Uterus (tissue), 4 donors: ENCODE data around the gene MED19. TPM values are rescaled to one million over a fixed set of nuclear protein-coding genes. Genes with fewer than 3 reads are reported as not detected.

Experiments
- DNase-seq, 2 donors: peaks; one replicate each; pipeline ENCODE4 v3.0.0-alpha.2; 2019 to 2020
- H3K27ac ChIP-seq, 2 donors: fragments of 200-600 bp; sonication (generic); 1 replicate in 1 of 2; 2 replicates in 1 of 2; pipeline ENCODE4 v1.5.1; 2016 to 2018
- H3K27me3 ChIP-seq, 2 donors: fragments of 200-600 bp; sonication (generic); one replicate each; pipeline ENCODE4 v1.5.1; 2018 to 2019; ENCODE audit warnings: control low read depth in 1 of 2
- H3K36me3 ChIP-seq, 2 donors: fragments of 200-600 bp; sonication (generic); one replicate each; pipeline ENCODE4 v1.5.1; 2019; ENCODE audit warnings: control low read depth in 1 of 2
- H3K4me1 ChIP-seq, 2 donors: fragments of 200-600 bp; sonication (generic); one replicate each; pipeline ENCODE4 v1.5.1; 2018 to 2019; ENCODE audit warnings: control low read depth in 1 of 2
- H3K4me3 ChIP-seq, 2 donors: fragments of 200-600 bp; sonication (generic); 1 replicate in 1 of 2; 2 replicates in 1 of 2; pipeline ENCODE4 v1.5.1; 2018 to 2019; ENCODE audit warnings: mild to moderate bottlenecking in 1 of 2
- H3K9me3 ChIP-seq, 2 donors: fragments of 200-600 bp; sonication (generic); one replicate each; pipeline ENCODE4 v1.5.1; 2019; ENCODE audit warnings: control low read depth in 1 of 2
- POLR2A ChIP-seq, 2 donors: fragments of 450-650 bp; IDR thresholded peaks; one replicate each; pipeline ENCODE4 v1.6.1; 2016; ENCODE audit warnings: antibody characterized with exemption in 2 of 2, mild to moderate bottlenecking in 1 of 2, moderate library complexity in 1 of 2
- intact Hi-C: fragments of 100-400 bp; cut with DNase I; formaldehyde crosslinking; loops from one replicate; pipeline ENCODE4 v1.15.1; 2023; ENCODE audit warnings: low total_unique reads
- total RNA-seq, 4 donors: library from RNA; depleted of rRNA in 3 of 4; stranded (reverse); fragments of >200 nt in 3 of 4; gene quantifications; one replicate each; pipeline versions ENCODE4 v1.1.0 to v1.2.4, GENCODE V29; 2014 to 2023
- TF ChIP-seq, protein P1 (sequence below), 4 experiments: fragments of 200-600 bp in 2 of 4; fragments of 450-650 bp in 2 of 4; sonication (generic) in 2 of 4; IDR thresholded peaks; one replicate each; pipeline ENCODE4 v1.5.1; 2016 to 2019; ENCODE audit warnings: antibody characterized with exemption in 4 of 4, mild to moderate bottlenecking in 2 of 4, moderate library complexity in 1 of 4
- donor health status: DM: yes; HTN: yes; CAD: no.

MED19 gene
- total RNA-seq, 4 donors from 2014 or later: 5.9 to 11.3 (median 9.1) TPM

DNA sequence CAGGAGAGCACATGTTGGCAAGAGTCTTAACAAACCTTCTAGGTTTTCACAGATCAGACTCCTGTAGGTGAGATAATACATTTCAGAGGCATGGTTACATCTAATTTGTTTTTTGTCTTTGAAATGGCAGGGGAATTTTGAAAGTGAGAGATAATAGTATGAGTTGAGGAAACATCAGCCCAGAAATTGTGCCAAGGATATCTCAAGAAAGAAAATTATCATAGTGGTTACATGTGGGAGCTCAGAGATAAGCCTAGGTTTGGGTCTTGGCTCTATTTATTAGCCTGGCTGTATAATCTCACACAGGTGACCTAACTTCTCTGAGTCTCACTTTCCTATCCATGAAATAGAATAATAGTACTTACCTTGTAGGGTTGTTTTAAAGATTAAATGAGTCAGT lies 39.2 kb upstream of the MED19 start:
- Histone ChIP-seq H3K4me1 (no peaks in the 10 kb centered on the region), H3K4me3 (no peak overlapping the region), H3K9me3 (no peaks in the 10 kb centered on the region), H3K27me3 (no peaks in the 10 kb centered on the region), H3K36me3 (no peaks in the 10 kb centered on the region), H3K27ac (no peak overlapping the region)
- no peak for DNase-seq
- intact Hi-C loops: no loop called here
- TF ChIP-seq POLR2A (IDR thresholded peaks at IDR 0.05): no peak
- TF ChIP-seq, protein P1, sequence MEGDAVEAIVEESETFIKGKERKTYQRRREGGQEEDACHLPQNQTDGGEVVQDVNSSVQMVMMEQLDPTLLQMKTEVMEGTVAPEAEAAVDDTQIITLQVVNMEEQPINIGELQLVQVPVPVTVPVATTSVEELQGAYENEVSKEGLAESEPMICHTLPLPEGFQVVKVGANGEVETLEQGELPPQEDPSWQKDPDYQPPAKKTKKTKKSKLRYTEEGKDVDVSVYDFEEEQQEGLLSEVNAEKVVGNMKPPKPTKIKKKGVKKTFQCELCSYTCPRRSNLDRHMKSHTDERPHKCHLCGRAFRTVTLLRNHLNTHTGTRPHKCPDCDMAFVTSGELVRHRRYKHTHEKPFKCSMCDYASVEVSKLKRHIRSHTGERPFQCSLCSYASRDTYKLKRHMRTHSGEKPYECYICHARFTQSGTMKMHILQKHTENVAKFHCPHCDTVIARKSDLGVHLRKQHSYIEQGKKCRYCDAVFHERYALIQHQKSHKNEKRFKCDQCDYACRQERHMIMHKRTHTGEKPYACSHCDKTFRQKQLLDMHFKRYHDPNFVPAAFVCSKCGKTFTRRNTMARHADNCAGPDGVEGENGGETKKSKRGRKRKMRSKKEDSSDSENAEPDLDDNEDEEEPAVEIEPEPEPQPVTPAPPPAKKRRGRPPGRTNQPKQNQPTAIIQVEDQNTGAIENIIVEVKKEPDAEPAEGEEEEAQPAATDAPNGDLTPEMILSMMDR (IDR thresholded peaks at IDR 0.05): no peak

DNA sequence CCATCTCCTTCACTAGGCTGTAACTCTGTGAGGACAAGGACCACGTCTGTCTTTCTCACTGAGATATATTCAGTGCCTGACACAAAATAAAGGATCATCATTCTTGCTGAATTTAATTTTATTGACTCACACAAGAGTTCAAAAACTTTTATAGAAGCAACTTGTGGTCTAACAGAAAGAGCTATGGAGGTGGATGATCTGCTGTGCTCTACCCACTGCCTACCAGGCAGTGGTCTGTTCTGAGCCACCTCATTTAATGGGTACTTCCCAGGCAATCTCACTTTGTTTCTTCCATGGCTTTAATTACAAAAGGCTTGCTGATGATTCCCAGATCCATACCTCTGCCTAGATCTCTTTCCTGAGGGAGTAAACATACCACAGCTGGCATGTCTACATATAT lies 34.9 kb upstream of the MED19 start:
- H3K9me3 ChIP-seq: no peaks in the 10 kb centered on the region
- H3K4me3 ChIP-seq: no peak overlapping the region
- TF ChIP-seq POLR2A (IDR thresholded peaks at IDR 0.05): no peak
- TF ChIP-seq, protein P1 (IDR thresholded peaks at IDR 0.05): no peak
- no peak overlapping the region for H3K27ac ChIP-seq
- H3K4me1 ChIP-seq: peaks cover 0 to 8% of the 10 kb centered on the region in 2 donors
- no peaks in the 10 kb centered on the region for H3K36me3 ChIP-seq
- no peak for DNase-seq
- H3K27me3 ChIP-seq: no peaks in the 10 kb centered on the region
- intact Hi-C loops: no loop called here

DNA sequence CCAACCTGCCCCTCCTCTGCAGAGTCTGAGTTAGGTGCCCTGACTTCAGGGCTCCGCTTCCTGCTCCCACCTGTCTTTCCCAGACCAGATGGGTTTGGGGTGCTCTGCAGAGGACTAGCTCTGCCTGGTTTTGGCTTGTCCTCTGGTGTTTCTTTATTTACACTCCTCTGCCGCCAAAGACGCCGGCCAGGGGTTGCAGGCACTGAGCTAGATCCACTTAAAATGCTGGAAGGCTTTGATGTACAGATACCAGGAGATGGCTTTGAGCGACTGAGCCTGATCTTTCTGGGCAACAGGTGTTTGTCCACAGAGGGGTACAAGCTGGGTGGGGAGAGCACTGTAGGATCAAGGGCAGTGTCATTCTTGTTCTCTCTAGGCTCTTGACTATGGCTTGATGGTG lies 33.2 kb upstream of the MED19 start:
- Histone ChIP-seq H3K27ac (no peak overlapping the region), H3K4me1 (peaks cover 0 to 8% of the 10 kb centered on the region in 2 donors), H3K4me3 (no peak overlapping the region), H3K36me3 (no peaks in the 10 kb centered on the region), H3K27me3 (no peaks in the 10 kb centered on the region), H3K9me3 (no peaks in the 10 kb centered on the region)
- DNase-seq: no peak
- intact Hi-C loops: no loop called here
- TF ChIP-seq POLR2A (IDR thresholded peaks at IDR 0.05): no peak
- TF ChIP-seq, protein P1 (IDR thresholded peaks at IDR 0.05): no peak

DNA sequence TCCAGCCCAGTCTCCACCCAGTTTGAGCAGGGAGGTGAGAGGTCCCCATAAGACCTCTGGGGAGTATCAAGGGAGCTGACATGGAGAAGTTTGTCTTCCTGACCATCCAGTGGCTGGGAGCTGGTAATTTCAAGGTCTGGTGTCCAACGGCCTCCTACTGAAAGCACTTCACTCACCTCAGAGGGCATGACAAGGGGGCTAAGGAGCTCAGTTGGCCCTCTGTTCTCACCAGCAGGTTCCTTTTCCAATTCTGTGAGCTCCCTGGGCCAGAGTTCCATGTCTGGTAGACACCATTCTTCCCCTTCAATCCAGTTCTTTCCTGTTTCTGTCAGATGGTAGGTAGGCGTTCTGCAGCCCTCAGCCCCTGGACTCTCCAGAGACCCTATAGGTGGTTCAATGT lies 32.3 kb upstream of the MED19 start:
- no peak overlapping the region for H3K4me3 ChIP-seq
- intact Hi-C loops: no loop called here
- H3K27ac ChIP-seq: no peak overlapping the region
- no peak for TF ChIP-seq POLR2A (IDR thresholded peaks at IDR 0.05)
- H3K27me3 ChIP-seq: no peaks in the 10 kb centered on the region
- no peaks in the 10 kb centered on the region for H3K36me3 ChIP-seq
- no peak for DNase-seq
- H3K4me1 ChIP-seq: peaks cover 0 to 8% of the 10 kb centered on the region in 2 donors
- no peaks in the 10 kb centered on the region for H3K9me3 ChIP-seq

DNA sequence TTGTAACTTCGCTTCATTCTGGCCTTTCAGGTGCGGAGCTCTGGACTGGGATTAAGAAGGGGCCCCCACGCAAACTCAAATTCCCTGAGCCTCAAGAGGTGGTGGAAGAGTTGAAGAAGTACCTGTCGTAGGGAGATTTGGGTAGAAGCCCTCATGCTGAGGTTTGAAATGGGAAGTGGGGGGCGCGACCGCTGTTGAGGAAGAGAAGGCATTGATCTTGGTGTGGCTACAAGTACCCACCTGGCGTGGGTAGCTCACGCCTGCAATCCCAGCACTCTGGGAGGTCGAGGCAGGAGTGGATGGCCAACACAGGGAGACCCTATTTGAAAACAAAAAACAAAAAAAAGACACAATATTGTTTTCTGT lies 30.1 kb upstream of the MED19 start:
- DNase-seq: no peak
- TF ChIP-seq POLR2A (IDR thresholded peaks at IDR 0.05): no peak
- TF ChIP-seq, protein P1 (IDR thresholded peaks at IDR 0.05): no peak
- Histone ChIP-seq H3K4me3 (peak overlapping the region; percentile 94 to 95), H3K36me3 (no peaks in the 10 kb centered on the region), H3K27me3 (no peaks in the 10 kb centered on the region), H3K4me1 (peaks cover 0 to 8% of the 10 kb centered on the region in 2 donors), H3K27ac (peak overlapping the region; percentile 90 to 93), H3K9me3 (no peaks in the 10 kb centered on the region)
- intact Hi-C loops: no loop called here
